Neural progenitor cell (in vitro differentiated cells): ENCODE results near the gene ZNF423. TPM values are rescaled to one million over a fixed set of nuclear protein-coding genes. Genes with fewer than 3 reads are reported as not detected.

Source experiments
- DNase-seq: peaks from one replicate; pipeline ENCODE4 v3.0.0-alpha.2; 2016; ENCODE audit warnings: low spot score
- H2AFZ ChIP-seq: fragments of 200-600 bp; sonication (generic); replicated peaks from 2 replicates; pipeline ENCODE4 v1.6.1; 2016; ENCODE audit warnings: antibody characterized with exemption
- H3F3A ChIP-seq: fragments of 200-600 bp; sonication (generic); 2 replicates; pipeline ENCODE4 v1.6.1; 2016; ENCODE audit warnings: antibody characterized with exemption, low read depth
- H3K27ac ChIP-seq: fragments of 200-600 bp; sonication (generic); 2 replicates; pipeline ENCODE4 v1.5.1; 2016; ENCODE audit warnings: mild to moderate bottlenecking
- H3K27me3 ChIP-seq: fragments of 200-600 bp; sonication (generic); 2 replicates; pipeline ENCODE4 v1.6.1; 2016; ENCODE audit warnings: mild to moderate bottlenecking, moderate library complexity
- H3K36me3 ChIP-seq: fragments of 200-600 bp; sonication (generic); 2 replicates; pipeline ENCODE4 v1.5.1; 2016
- H3K4me1 ChIP-seq: fragments of 200-600 bp; sonication (generic); 2 replicates; pipeline ENCODE4 v1.6.1; 2016; ENCODE audit warnings: mixed run types
- H3K4me2 ChIP-seq: fragments of 200-600 bp; sonication (generic); 2 replicates; pipeline ENCODE4 v1.6.1; 2016
- H3K4me3 ChIP-seq: fragments of 200-600 bp; sonication (generic); 2 replicates; pipeline ENCODE4 v1.5.1; 2016
- H3K79me2 ChIP-seq: fragments of 200-600 bp; sonication (generic); 2 replicates; pipeline ENCODE4 v1.6.1; 2016; ENCODE audit warnings: low read depth
- H3K9ac ChIP-seq: fragments of 200-600 bp; sonication (generic); 2 replicates; pipeline ENCODE4 v1.6.1; 2016
- H3K9me3 ChIP-seq: fragments of 200-600 bp; sonication (generic); 2 replicates; pipeline ENCODE4 v1.5.1; 2016; ENCODE audit warnings: low read depth
- H4K20me1 ChIP-seq: fragments of 200-600 bp; sonication (generic); 2 replicates; pipeline ENCODE4 v1.6.1; 2016; ENCODE audit warnings: low read depth
- H3K27ac Mint-ChIP-seq: 3 replicates; pipeline ENCODE4 v1.8.0; 2021; ENCODE audit warnings: mixed read lengths
- H3K27me3 Mint-ChIP-seq: 2 replicates; pipeline ENCODE4 v1.8.0; 2022; ENCODE audit warnings: low read depth, mild to moderate bottlenecking, inconsistent platforms, moderate library complexity, mixed read lengths; ENCODE audit not compliant: insufficient read depth
- H3K36me3 Mint-ChIP-seq: 3 replicates; pipeline ENCODE4 v1.8.0; 2021; ENCODE audit warnings: mixed read lengths
- H3K4me1 Mint-ChIP-seq: 3 replicates; pipeline ENCODE4 v1.8.0; 2021; ENCODE audit warnings: mixed read lengths
- H3K4me3 Mint-ChIP-seq: 3 replicates; pipeline ENCODE4 v1.8.0; 2021; ENCODE audit warnings: mild to moderate bottlenecking, moderate library complexity, mixed read lengths
- H3K9me3 Mint-ChIP-seq: 3 replicates; pipeline ENCODE4 v1.8.0; 2020; ENCODE audit warnings: mixed read lengths
- EZH2 ChIP-seq: fragments of 200-600 bp; sonication (generic); IDR thresholded peaks from 2 replicates; pipeline ENCODE4 v1.6.1; 2017; ENCODE audit warnings: antibody characterized with exemption, mild to moderate bottlenecking, moderate library complexity
- EZH2phosphoT487 ChIP-seq: fragments of 200-600 bp; sonication (generic); IDR thresholded peaks from 2 replicates; pipeline ENCODE4 v1.6.1; 2017; ENCODE audit warnings: antibody characterized with exemption
- total RNA-seq: library from RNA; depleted of rRNA; stranded (reverse); fragments of >200 nt; gene quantifications from 2 replicates; pipeline ENCODE4 v1.2.3, GENCODE V29; 2015; ENCODE audit warnings: low replicate concordance
- TF ChIP-seq, protein P1 (sequence below): fragments of 200-600 bp; sonication (generic); IDR thresholded peaks from 2 replicates; pipeline ENCODE4 v1.5.1; 2017; ENCODE audit warnings: antibody characterized with exemption, mild to moderate bottlenecking

The ZNF423 gene
- total RNA-seq, 1 donor from 2014 or later: 21.9 TPM

DNA sequence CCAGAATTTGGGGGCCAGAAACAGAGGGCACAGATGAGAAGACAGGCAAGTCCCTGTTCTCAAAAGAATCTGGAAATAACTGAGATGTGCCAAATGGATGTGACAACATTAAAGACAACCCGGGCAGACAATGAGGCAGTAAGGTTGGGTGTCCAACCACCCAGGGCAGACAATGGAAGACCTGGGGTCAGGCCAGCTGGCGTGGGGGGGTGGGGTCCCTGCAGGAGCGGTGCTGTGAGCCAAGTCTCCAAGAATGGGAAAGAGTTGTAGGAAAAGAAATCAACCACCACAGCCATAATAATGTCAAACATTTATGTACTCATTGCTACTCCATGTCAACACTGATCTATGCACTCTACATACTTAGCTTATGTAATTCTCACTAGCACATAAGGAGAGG lies 279.0 kb downstream of the ZNF423 start:
- Histone ChIP-seq H3K4me3 (no peak overlapping the region), H3F3A (no peaks in the 10 kb centered on the region), H3K9ac (no peak overlapping the region), H3K79me2 (peaks cover 15% of the 10 kb centered on the region), H2AFZ (no peak overlapping the region), H3K9me3 (no peaks in the 10 kb centered on the region), H3K4me2 (no peak overlapping the region), H3K36me3 (no peaks in the 10 kb centered on the region), H3K27ac (no peak overlapping the region), H3K4me1 (peaks cover 23% of the 10 kb centered on the region), H3K27me3 (no peaks in the 10 kb centered on the region), H4K20me1 (peaks cover 4% of the 10 kb centered on the region)
- peaks cover 38% of the 10 kb centered on the region for H3K4me1 Mint-ChIP-seq
- TF ChIP-seq, protein P1, sequence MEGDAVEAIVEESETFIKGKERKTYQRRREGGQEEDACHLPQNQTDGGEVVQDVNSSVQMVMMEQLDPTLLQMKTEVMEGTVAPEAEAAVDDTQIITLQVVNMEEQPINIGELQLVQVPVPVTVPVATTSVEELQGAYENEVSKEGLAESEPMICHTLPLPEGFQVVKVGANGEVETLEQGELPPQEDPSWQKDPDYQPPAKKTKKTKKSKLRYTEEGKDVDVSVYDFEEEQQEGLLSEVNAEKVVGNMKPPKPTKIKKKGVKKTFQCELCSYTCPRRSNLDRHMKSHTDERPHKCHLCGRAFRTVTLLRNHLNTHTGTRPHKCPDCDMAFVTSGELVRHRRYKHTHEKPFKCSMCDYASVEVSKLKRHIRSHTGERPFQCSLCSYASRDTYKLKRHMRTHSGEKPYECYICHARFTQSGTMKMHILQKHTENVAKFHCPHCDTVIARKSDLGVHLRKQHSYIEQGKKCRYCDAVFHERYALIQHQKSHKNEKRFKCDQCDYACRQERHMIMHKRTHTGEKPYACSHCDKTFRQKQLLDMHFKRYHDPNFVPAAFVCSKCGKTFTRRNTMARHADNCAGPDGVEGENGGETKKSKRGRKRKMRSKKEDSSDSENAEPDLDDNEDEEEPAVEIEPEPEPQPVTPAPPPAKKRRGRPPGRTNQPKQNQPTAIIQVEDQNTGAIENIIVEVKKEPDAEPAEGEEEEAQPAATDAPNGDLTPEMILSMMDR: no peak
- no peak for TF ChIP-seq EZH2
- H3K27ac Mint-ChIP-seq: no peak overlapping the region
- peaks cover 29% of the 10 kb centered on the region for H3K36me3 Mint-ChIP-seq
- H3K9me3 Mint-ChIP-seq: peaks cover 3% of the 10 kb centered on the region
- no peak for DNase-seq
- H3K27me3 Mint-ChIP-seq: peaks cover 2% of the 10 kb centered on the region
- no peak overlapping the region for H3K4me3 Mint-ChIP-seq

DNA sequence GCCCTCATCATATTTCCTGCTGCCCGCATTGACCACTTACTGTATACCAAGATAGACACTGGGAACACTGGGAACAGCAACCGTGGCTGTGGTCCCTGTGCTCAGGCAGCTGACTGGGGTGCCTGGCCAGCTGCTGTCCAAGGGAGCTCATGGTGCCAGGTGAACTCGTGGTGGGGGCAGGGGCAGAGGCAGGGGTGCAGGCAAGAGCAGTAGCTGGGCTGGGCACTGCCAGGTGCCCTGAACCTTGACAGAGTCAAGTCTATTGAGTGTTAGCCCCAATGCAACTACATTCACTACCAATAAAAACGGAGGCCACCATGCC lies 279.8 kb downstream of the ZNF423 start:
- Histone ChIP-seq H3K9ac (no peak overlapping the region), H3K4me3 (no peak overlapping the region), H3K9me3 (no peaks in the 10 kb centered on the region), H3K27me3 (no peaks in the 10 kb centered on the region), H3F3A (no peaks in the 10 kb centered on the region), H4K20me1 (peaks cover 4% of the 10 kb centered on the region), H3K4me1 (peaks cover 15% of the 10 kb centered on the region), H3K79me2 (peaks cover 15% of the 10 kb centered on the region), H2AFZ (no peak overlapping the region), H3K36me3 (no peaks in the 10 kb centered on the region), H3K4me2 (no peak overlapping the region), H3K27ac (no peak overlapping the region)
- no peak for DNase-seq
- Mint-ChIP-seq H3K4me3 (no peak overlapping the region), H3K4me1 (peaks cover 34% of the 10 kb centered on the region), H3K9me3 (peaks cover 3% of the 10 kb centered on the region), H3K36me3 (peaks cover 35% of the 10 kb centered on the region), H3K27me3 (peaks cover 2% of the 10 kb centered on the region), H3K27ac (peak overlapping the region; percentile 17)
- TF ChIP-seq EZH2 (no peak), EZH2phosphoT487 (no peak)
- TF ChIP-seq, protein P1: no peak

GRCh38 chr16:49575346-49576172 lies 280.4 kb downstream of the ZNF423 start:
- Mint-ChIP-seq H3K36me3 (peaks cover 35% of the 10 kb centered on the region), H3K27me3 (peaks cover 2% of the 10 kb centered on the region), H3K4me3 (no peak overlapping the region), H3K27ac (peak overlapping the region; percentile 17), H3K9me3 (peaks cover 3% of the 10 kb centered on the region), H3K4me1 (peaks cover 31% of the 10 kb centered on the region)
- H3F3A ChIP-seq: no peaks in the 10 kb centered on the region
- H2AFZ ChIP-seq: no peak overlapping the region
- H3K9ac ChIP-seq: no peak overlapping the region
- H3K27me3 ChIP-seq: no peaks in the 10 kb centered on the region
- H3K79me2 ChIP-seq: peaks cover 15% of the 10 kb centered on the region
- no peak overlapping the region for H3K4me2 ChIP-seq
- peaks cover 4% of the 10 kb centered on the region for H4K20me1 ChIP-seq
- peaks cover 14% of the 10 kb centered on the region for H3K4me1 ChIP-seq
- H3K4me3 ChIP-seq: no peak overlapping the region
- no peak for TF ChIP-seq EZH2
- TF ChIP-seq, protein P1: no peak
- no peak for TF ChIP-seq EZH2phosphoT487
- H3K36me3 ChIP-seq: no peaks in the 10 kb centered on the region
- no peak overlapping the region for H3K27ac ChIP-seq
- no peak for DNase-seq
- no peaks in the 10 kb centered on the region for H3K9me3 ChIP-seq
